Stimulated activated naive B cell treated with anti-CD40 and anti-IgM and Interleukin-4, amounts not matched to agents 10 μg/mL and 1 μg/mL and 100 μg/mL, for 72 hours (primary cell): ENCODE data around the gene AQP9.

Experiments
- ATAC-seq, 2 donors: fragments of 150-1000 bp; cut with Tn5 transposase; replicated peaks; 2 replicates each; pipeline ENCODE4 v1.10.0; 2021; ENCODE audit warnings: moderate library complexity in 1 of 2
- DNase-seq: peaks from one replicate; pipeline ENCODE4 v3.0.0; 2021
- H3K27ac Mint-ChIP-seq: one replicate; pipeline ENCODE4 v1.8.0; 2022; ENCODE audit warnings: mild to moderate bottlenecking, mixed read lengths
- H3K27me3 Mint-ChIP-seq, 2 donors: one replicate each; pipeline ENCODE4 v1.8.0; 2022; ENCODE audit warnings: mixed read lengths in 2 of 2
- H3K36me3 Mint-ChIP-seq, 2 donors: one replicate each; pipeline ENCODE4 v1.8.0; 2022; ENCODE audit warnings: mixed read lengths in 2 of 2, mild to moderate bottlenecking in 1 of 2
- H3K4me1 Mint-ChIP-seq, 2 donors: one replicate each; pipeline ENCODE4 v1.8.0; 2022; ENCODE audit warnings: mixed read lengths in 2 of 2, mild to moderate bottlenecking in 1 of 2
- H3K4me3 Mint-ChIP-seq, 2 donors: one replicate each; pipeline ENCODE4 v1.8.0; 2022; ENCODE audit warnings: mild to moderate bottlenecking in 2 of 2, mixed read lengths in 2 of 2, moderate library complexity in 1 of 2
- H3K9me3 Mint-ChIP-seq, 2 donors: one replicate each; pipeline ENCODE4 v1.8.0; 2022; ENCODE audit warnings: mixed read lengths in 2 of 2, mild to moderate bottlenecking in 1 of 2

The AQP9 gene

GRCh38 chr15:58212909-58213526 lies 74.8 kb downstream of the AQP9 start:
- no peaks in the 10 kb centered on the region for H3K9me3 Mint-ChIP-seq
- ATAC-seq, result peak in 1 of 2 donors; percentile 14
- H3K36me3 Mint-ChIP-seq, result no peaks in the 10 kb centered on the region
- no peaks in the 10 kb centered on the region for H3K4me1 Mint-ChIP-seq
- H3K4me3 Mint-ChIP-seq, result no peak overlapping the region
- H3K27me3 Mint-ChIP-seq, result no peaks in the 10 kb centered on the region
- H3K27ac Mint-ChIP-seq, result no peak overlapping the region
- DNase-seq, result no peak

GRCh38 chr15:58213587-58214338 lies 75.6 kb downstream of the AQP9 start:
- Mint-ChIP-seq H3K4me3 (no peak overlapping the region), H3K4me1 (no peaks in the 10 kb centered on the region), H3K27me3 (no peaks in the 10 kb centered on the region), H3K36me3 (no peaks in the 10 kb centered on the region), H3K27ac (no peak overlapping the region), H3K9me3 (no peaks in the 10 kb centered on the region)
- no peak for ATAC-seq
- DNase-seq, result no peak

GRCh38 chr15:58214591-58215340 lies 76.6 kb downstream of the AQP9 start:
- no peaks in the 10 kb centered on the region for H3K27me3 Mint-ChIP-seq
- no peak overlapping the region for H3K27ac Mint-ChIP-seq
- DNase-seq (no peak), ATAC-seq (no peak)
- no peak overlapping the region for H3K4me3 Mint-ChIP-seq
- peaks cover 0 to 3% of the 10 kb centered on the region in 2 donors for H3K9me3 Mint-ChIP-seq
- H3K4me1 Mint-ChIP-seq, result no peaks in the 10 kb centered on the region
- H3K36me3 Mint-ChIP-seq, result no peaks in the 10 kb centered on the region

GRCh38 chr15:58217460-58217859 lies 79.3 kb downstream of the AQP9 start:
- no peak for DNase-seq
- ATAC-seq, result no peak
- Mint-ChIP-seq H3K9me3 (peaks cover 0 to 7% of the 10 kb centered on the region in 2 donors), H3K27me3 (peaks cover 0 to 4% of the 10 kb centered on the region in 2 donors), H3K36me3 (no peaks in the 10 kb centered on the region), H3K4me3 (no peak overlapping the region), H3K4me1 (no peaks in the 10 kb centered on the region), H3K27ac (no peak overlapping the region)

- no peaks in the 10 kb centered on the region for H3K4me1 Mint-ChIP-seq
- no peak overlapping the region for H3K4me3 Mint-ChIP-seq
- no peak overlapping the region for H3K27ac Mint-ChIP-seq
- ATAC-seq (peak in 1 of 2 donors; percentile 23), DNase-seq (no peak)
- H3K9me3 Mint-ChIP-seq, result peaks cover 0 to 7% of the 10 kb centered on the region in 2 donors
- H3K27me3 Mint-ChIP-seq, result peaks cover 0 to 4% of the 10 kb centered on the region in 2 donors
- H3K36me3 Mint-ChIP-seq, result no peaks in the 10 kb centered on the region
Observed at GRCh38 chr15:58221591-58222241, 83.5 kb downstream of the AQP9 start.

- DNase-seq (no peak), ATAC-seq (no peak)
- Mint-ChIP-seq H3K36me3 (no peaks in the 10 kb centered on the region), H3K4me3 (no peak overlapping the region), H3K27ac (no peak overlapping the region), H3K9me3 (peaks cover 0 to 7% of the 10 kb centered on the region in 2 donors), H3K4me1 (no peaks in the 10 kb centered on the region), H3K27me3 (peaks cover 0 to 4% of the 10 kb centered on the region in 2 donors)
Observed at GRCh38 chr15:58222679-58223078, 84.5 kb downstream of the AQP9 start.

- no peaks in the 10 kb centered on the region for H3K36me3 Mint-ChIP-seq
- no peaks in the 10 kb centered on the region for H3K4me1 Mint-ChIP-seq
- ATAC-seq (no peak), DNase-seq (no peak)
- H3K27me3 Mint-ChIP-seq, result peaks cover 0 to 4% of the 10 kb centered on the region in 2 donors
- no peak overlapping the region for H3K4me3 Mint-ChIP-seq
- no peak overlapping the region for H3K27ac Mint-ChIP-seq
- peaks cover 0 to 7% of the 10 kb centered on the region in 2 donors for H3K9me3 Mint-ChIP-seq
Observed at GRCh38 chr15:58223432-58223831, 85.3 kb downstream of the AQP9 start.

GRCh38 chr15:58224068-58224467 lies 85.9 kb downstream of the AQP9 start:
- Mint-ChIP-seq H3K4me3 (no peak overlapping the region), H3K27me3 (peaks cover 0 to 7% of the 10 kb centered on the region in 2 donors), H3K9me3 (peaks cover 0 to 7% of the 10 kb centered on the region in 2 donors), H3K4me1 (no peaks in the 10 kb centered on the region), H3K27ac (no peak overlapping the region), H3K36me3 (no peaks in the 10 kb centered on the region)
- no peak for ATAC-seq
- no peak for DNase-seq

GRCh38 chr15:58227706-58228543 lies 89.7 kb downstream of the AQP9 start:
- DNase-seq, result peak; percentile 23
- no peaks in the 10 kb centered on the region for H3K9me3 Mint-ChIP-seq

GRCh38 chr15:58228718-58229117 lies 90.5 kb downstream of the AQP9 start:
- Mint-ChIP-seq H3K27ac (no peak overlapping the region), H3K4me3 (no peak overlapping the region), H3K27me3 (peaks cover 4 to 5% of the 10 kb centered on the region in 2 donors), H3K4me1 (no peaks in the 10 kb centered on the region), H3K9me3 (no peaks in the 10 kb centered on the region), H3K36me3 (no peaks in the 10 kb centered on the region)
- DNase-seq (no peak), ATAC-seq (no peak)

More at GRCh38 chr15:58227706-58228543, 89.7 kb downstream of the AQP9 start:
- Mint-ChIP-seq H3K27me3 (peaks cover 4 to 5% of the 10 kb centered on the region in 2 donors), H3K36me3 (no peaks in the 10 kb centered on the region), H3K4me3 (no peak overlapping the region), H3K4me1 (no peaks in the 10 kb centered on the region), H3K27ac (no peak overlapping the region)
- peak; percentile 52 to 65 for ATAC-seq

GRCh38 chr15:58229297-58229768 lies 91.2 kb downstream of the AQP9 start:
- no peak for ATAC-seq
- no peak for DNase-seq
- peaks cover 4 to 5% of the 10 kb centered on the region in 2 donors for H3K27me3 Mint-ChIP-seq
- no peak overlapping the region for H3K27ac Mint-ChIP-seq
- H3K4me1 Mint-ChIP-seq, result no peaks in the 10 kb centered on the region
- no peak overlapping the region for H3K4me3 Mint-ChIP-seq
- H3K36me3 Mint-ChIP-seq, result no peaks in the 10 kb centered on the region
- no peaks in the 10 kb centered on the region for H3K9me3 Mint-ChIP-seq

GRCh38 chr15:58232281-58233065 lies 94.3 kb downstream of the AQP9 start:
- DNase-seq, result no peak
- Mint-ChIP-seq H3K9me3 (no peaks in the 10 kb centered on the region), H3K27ac (no peak overlapping the region), H3K36me3 (no peaks in the 10 kb centered on the region), H3K4me1 (no peaks in the 10 kb centered on the region), H3K4me3 (no peak overlapping the region), H3K27me3 (peaks cover 4 to 5% of the 10 kb centered on the region in 2 donors)
- peak in 1 of 2 donors; percentile 27 for ATAC-seq

GRCh38 chr15:58233341-58233740 lies 95.2 kb downstream of the AQP9 start:
- H3K36me3 Mint-ChIP-seq, result no peaks in the 10 kb centered on the region
- DNase-seq (no peak), ATAC-seq (no peak)
- H3K4me3 Mint-ChIP-seq, result no peak overlapping the region
- H3K4me1 Mint-ChIP-seq, result no peaks in the 10 kb centered on the region
- H3K27me3 Mint-ChIP-seq, result peaks cover 4 to 5% of the 10 kb centered on the region in 2 donors
- no peaks in the 10 kb centered on the region for H3K9me3 Mint-ChIP-seq
- no peak overlapping the region for H3K27ac Mint-ChIP-seq
